HG02973 (cell line): ENCODE measurements around the gene LACTB.
"Not testable (repeated sequence)": the region's sequence is repeated elsewhere in the genome, so short reads cannot be mapped to it uniquely, and the experiment has no call there.

Experiments used
- ATAC-seq: cut with Tn5 transposase; IDR thresholded peaks from one replicate; pipeline ENCODE4 v1.9.1; 2021; ENCODE audit warnings: moderate library complexity; ENCODE audit not compliant: unreplicated experiment

Gene LACTB

GRCh38 chr15:63089260-63090043 is 32.2 kb upstream of the LACTB start:
- no peak for ATAC-seq

DNA sequence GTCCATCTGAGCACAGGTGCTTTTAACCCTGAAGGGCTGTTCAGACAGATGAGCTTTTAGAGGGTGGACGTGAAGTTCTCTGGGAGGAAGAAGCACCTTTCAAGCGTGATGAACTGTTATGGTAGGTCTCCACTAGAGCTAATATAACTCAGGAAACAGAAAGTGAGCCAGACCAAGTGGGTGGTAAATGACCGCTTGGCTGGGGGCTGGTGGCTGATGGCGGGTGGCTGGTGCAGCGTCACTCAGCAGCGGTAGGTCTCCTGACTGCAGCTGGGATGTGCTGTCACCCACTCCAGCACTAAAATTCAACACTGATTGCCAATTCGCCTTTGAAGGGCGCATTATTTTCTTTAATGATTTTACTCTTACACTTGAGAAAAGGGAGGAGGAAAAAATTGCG is 31.2 kb upstream of the LACTB start:
- no peak for ATAC-seq

GRCh38 chr15:63090887-63091286 is 30.8 kb upstream of the LACTB start:
- no peak for ATAC-seq

DNA sequence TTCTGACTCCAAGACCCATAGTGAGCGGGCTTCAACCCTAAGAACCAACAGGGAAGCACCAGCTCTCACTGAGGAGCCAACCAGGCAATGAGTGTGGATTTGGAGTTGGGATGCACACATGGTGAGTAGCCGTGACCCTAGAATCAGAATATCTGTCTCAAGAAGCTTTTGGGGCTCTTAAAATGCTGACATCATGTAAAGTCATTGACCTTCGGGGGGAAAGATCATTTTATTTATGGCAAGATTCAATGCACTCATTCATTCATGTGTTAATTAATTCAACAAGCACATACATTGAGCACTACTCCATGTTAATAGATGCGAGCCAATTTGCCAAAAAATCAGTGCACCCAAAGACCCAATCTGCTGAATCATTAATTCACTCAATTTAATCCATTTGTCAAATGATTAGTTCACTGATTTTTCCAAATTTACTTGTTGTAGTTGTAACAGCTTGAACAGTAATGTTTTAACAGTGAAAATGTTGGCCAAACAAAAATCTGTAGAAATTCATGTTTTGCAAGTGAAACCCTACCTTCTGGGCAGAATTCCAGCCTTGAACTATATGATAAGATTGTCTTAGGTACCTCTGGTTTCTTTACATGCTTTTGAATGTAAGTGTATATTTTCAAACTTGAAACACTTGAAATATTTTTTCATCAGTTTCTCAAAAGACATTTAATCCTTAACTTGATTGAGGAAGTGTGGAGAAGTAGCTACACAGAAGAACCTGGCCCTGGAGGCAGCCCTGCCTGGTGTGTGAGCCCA is 29.8 kb upstream of the LACTB start:
- no peak for ATAC-seq

- no peak for ATAC-seq
Observed at GRCh38 chr15:63093486-63094205, 28.0 kb upstream of the LACTB start.

DNA sequence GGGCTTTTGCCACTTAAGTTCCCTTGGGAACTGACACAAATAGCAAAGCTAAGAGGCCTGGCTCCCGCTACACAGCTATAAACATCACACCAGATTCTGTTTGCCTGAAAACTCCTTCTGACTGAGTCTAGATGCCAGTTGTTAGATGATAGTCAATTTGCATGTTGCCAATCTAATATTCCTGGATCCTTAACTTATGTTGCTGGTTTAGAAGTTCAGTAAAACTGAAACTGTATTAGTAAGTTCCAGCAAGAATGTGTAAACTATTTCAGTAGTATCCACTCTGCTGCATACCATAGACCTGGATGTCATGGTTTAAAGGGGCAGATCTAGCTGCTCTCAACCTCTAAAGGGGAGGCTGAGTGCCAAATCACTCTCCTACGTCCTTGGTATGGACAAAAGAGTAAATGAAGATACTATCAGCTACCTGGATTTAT is 27.1 kb upstream of the LACTB start:
- no peak for ATAC-seq

DNA sequence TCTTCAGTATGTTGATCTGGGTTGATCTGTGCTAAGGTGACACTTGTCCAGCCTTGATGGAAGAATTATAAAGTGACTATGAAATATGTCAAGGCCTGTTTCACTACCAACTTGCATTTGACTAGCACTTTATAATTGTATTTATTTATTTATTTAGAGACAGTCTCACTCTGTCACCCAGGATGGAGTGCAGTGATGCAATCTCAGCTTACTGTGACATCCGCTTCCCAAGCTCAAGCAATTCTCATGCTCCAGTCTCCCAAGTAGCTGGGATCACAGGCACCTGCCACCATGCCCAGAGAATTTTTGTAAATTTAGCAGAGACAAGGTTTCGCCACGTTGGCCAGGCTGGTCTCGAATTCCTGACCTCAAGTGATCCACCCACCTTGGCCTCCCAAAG is 25.5 kb upstream of the LACTB start:
- ATAC-seq = no peak

DNA sequence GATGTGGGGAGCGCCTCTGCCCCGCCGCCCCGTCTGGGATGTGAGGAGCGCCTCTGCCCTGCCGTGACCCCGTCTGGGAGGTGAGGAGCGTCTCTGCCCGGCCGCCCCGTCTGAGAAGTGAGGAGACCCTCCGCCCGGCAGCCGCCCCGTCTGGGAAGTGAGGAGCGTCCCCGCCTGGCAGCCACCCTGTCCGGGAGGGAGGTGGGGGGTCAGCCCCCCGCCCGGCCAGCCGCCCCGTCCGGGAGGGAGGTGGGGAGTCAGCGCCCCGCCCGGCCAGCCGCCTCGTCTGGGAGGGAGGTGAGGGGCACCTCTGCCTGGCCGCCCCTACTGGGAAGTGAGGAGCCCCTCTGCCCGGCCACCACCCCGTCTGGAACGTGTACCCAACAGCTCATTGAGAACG is 22.8 kb upstream of the LACTB start:
- not testable (repeated sequence) for ATAC-seq

GRCh38 chr15:63099581-63099980 is 22.1 kb upstream of the LACTB start:
- ATAC-seq = not testable (repeated sequence)

GRCh38 chr15:63103416-63103815 is 18.2 kb upstream of the LACTB start:
- ATAC-seq = no peak

DNA sequence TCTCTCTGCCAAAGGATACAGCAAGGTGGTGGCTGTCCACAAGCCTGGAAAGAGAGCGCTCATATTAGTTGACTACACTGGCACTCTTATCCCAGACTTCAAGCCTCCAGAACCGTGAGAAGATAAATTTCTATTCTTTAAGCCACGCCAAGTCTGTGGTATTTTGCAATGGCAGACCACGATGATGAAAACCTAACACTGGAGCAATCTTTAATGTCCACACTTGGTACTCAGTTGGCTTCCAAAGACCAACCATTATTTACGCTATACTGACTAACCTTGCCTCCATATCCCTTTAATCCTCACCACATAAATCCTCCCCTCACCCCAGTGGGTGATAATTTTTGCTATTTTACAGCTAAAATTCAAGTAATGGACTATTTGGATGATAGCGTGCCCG is 16.9 kb upstream of the LACTB start:
- no peak for ATAC-seq

- ATAC-seq = not testable (repeated sequence)
Observed at GRCh38 chr15:63105354-63105753, 16.3 kb upstream of the LACTB start.

- ATAC-seq = no peak
Observed at GRCh38 chr15:63107895-63108546, 13.6 kb upstream of the LACTB start.

- ATAC-seq = no peak
Observed at GRCh38 chr15:63109498-63109897, 12.2 kb upstream of the LACTB start.

DNA sequence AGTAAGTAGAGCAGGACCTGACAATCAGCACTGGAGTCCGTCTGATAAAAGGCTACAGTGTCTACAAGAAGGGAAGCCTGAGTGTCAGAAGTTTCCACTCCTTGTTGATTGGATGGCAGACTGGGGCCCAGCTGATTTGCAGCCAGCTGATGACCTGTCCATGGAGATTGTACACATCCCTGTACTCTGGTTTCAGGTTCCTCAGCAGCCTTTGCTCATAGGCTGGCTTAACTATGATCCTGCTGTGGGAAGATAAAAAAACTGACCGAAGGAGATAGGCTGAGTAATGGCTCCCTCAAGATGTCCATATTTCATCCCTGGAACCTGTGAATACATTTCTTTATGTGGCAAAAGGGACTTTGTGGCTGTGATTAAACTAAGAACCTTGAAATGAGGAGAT is 11.7 kb upstream of the LACTB start:
- no peak for ATAC-seq

GRCh38 chr15:63110428-63111026 is 11.1 kb upstream of the LACTB start:
- no peak for ATAC-seq

DNA sequence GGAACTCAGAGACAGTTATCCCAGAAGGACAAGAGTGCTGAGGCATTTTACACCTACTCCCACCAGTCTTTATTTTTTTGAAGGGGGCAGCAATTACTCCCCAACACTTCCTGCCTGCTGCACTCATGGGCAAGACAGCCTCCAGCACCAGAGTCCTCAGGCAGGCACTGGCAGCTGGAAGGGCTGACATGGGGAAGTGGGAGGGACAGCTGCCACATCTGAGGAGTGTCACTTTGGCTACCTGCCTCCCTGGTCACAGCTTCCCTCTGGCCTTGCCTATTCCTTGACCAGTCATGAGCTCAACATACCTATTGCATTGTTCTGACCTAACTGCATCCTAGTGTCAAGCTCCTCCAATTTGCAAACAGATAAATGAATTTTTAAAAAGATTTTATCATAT is 10.2 kb upstream of the LACTB start:
- ATAC-seq = no peak

GRCh38 chr15:63112871-63113270 is 8.8 kb upstream of the LACTB start:
- ATAC-seq = no peak

DNA sequence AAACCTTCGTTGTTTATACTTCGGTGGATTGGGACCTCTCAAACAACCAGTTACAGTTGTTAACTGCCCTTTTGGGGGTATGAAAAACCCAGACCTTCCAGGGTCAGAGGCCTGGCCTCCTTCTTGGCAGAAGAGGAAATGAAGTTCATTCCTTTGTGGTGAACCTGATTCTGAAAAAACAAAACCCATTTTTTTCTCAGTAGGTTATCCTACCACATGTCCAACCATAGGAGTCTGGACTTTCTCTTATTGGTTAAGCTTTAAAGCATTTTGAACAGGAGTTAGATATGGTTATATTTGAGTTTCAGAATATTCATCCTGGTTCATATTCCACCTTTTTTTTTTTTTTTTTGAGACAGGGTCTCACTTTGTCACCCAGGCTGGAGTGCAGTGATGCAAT is 7.2 kb upstream of the LACTB start:
- ATAC-seq = no peak

DNA sequence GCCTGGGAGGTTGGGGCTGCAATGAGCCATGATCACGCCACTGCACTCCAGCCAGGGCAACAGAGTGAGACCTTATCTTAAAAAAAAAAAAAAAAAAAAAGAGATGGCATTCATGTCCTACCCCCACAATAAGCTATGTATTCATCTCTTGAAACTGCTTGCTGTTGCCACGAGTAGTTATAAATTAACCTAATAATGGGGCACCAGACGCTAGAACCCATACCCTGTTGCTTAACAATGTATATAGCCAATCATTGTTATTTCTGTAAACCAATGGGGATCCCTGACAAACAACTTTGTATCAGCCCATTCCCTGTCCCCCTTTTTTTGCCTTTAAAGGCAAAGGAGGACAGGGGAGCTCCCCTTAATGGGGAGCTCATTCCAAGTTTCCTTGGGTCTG is 2.8 kb upstream of the LACTB start:
- ATAC-seq = no peak
